ENCODE results near the gene FAH.

Gene FAH

GRCh38 chr15:80179935-80180334 lies 27.1 kb downstream of the FAH start:
- no peak overlapping the region for H3K27ac ChIP-seq (ENCODE audit: low read length)
- DNase-seq = no peak
- no peak for ATAC-seq (ENCODE audit: insufficient read depth, low read depth)
- no peak overlapping the region for H3K4me2 ChIP-seq (ENCODE audit: insufficient read depth, low read length)
- H3K9ac ChIP-seq (ENCODE audit: low read depth, low read length) = no peak overlapping the region
- H2AFZ ChIP-seq (ENCODE audit: low read depth, low read length) = no peak overlapping the region
- no peaks in the 10 kb centered on the region for H4K20me1 ChIP-seq (ENCODE audit: insufficient read depth, low read length)
- H3K79me2 ChIP-seq (ENCODE audit: insufficient read depth, low read length) = no peaks in the 10 kb centered on the region
- H3K9me3 ChIP-seq (ENCODE audit: insufficient read depth, low read length, severe bottlenecking) = no peaks in the 10 kb centered on the region
- no peak overlapping the region for H3K4me3 ChIP-seq (ENCODE audit: low read depth in 1 of 2, low read length in 2 of 2)
- H3K36me3 ChIP-seq (ENCODE audit: insufficient read depth, low read length) = no peaks in the 10 kb centered on the region
- H3K4me1 ChIP-seq (ENCODE audit: insufficient read depth, low read length) = no peaks in the 10 kb centered on the region
- TF ChIP-seq EZH2 (IDR thresholded peaks at IDR 0.05; ENCODE audit: borderline replicate concordance, low read depth, low read length, severe bottlenecking) = no peak
- TF ChIP-seq, protein P1, sequence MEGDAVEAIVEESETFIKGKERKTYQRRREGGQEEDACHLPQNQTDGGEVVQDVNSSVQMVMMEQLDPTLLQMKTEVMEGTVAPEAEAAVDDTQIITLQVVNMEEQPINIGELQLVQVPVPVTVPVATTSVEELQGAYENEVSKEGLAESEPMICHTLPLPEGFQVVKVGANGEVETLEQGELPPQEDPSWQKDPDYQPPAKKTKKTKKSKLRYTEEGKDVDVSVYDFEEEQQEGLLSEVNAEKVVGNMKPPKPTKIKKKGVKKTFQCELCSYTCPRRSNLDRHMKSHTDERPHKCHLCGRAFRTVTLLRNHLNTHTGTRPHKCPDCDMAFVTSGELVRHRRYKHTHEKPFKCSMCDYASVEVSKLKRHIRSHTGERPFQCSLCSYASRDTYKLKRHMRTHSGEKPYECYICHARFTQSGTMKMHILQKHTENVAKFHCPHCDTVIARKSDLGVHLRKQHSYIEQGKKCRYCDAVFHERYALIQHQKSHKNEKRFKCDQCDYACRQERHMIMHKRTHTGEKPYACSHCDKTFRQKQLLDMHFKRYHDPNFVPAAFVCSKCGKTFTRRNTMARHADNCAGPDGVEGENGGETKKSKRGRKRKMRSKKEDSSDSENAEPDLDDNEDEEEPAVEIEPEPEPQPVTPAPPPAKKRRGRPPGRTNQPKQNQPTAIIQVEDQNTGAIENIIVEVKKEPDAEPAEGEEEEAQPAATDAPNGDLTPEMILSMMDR (IDR thresholded peaks at IDR 0.05; ENCODE audit: borderline replicate concordance, extremely low read depth, low read length, poor library complexity, severe bottlenecking) = no peak
- no peaks in the 10 kb centered on the region for H3K27me3 ChIP-seq (ENCODE audit: insufficient read depth, low read length, poor library complexity)

- Histone ChIP-seq H3K79me2 (ENCODE audit: insufficient read depth, low read length) (no peaks in the 10 kb centered on the region), H3K36me3 (ENCODE audit: insufficient read depth, low read length) (no peaks in the 10 kb centered on the region; the same call in 1 of the 2 replicates), H3K27ac (ENCODE audit: low read length) (no peak overlapping the region), H4K20me1 (ENCODE audit: insufficient read depth, low read length) (no peaks in the 10 kb centered on the region), H3K4me2 (ENCODE audit: insufficient read depth, low read length) (no peak overlapping the region), H3K9me3 (ENCODE audit: insufficient read depth, low read length, severe bottlenecking) (no peaks in the 10 kb centered on the region), H3K9ac (ENCODE audit: low read depth, low read length) (no peak overlapping the region), H2AFZ (ENCODE audit: low read depth, low read length) (no peak overlapping the region), H3K4me1 (ENCODE audit: insufficient read depth, low read length) (no peaks in the 10 kb centered on the region), H3K4me3 (ENCODE audit: low read depth in 1 of 2, low read length in 2 of 2) (no peak overlapping the region), H3K27me3 (ENCODE audit: insufficient read depth, low read length, poor library complexity) (no peaks in the 10 kb centered on the region)
- TF ChIP-seq, protein P1 (IDR thresholded peaks at IDR 0.05; ENCODE audit: borderline replicate concordance, extremely low read depth, low read length, poor library complexity, severe bottlenecking) = no peak
- no peak for TF ChIP-seq EZH2 (IDR thresholded peaks at IDR 0.05; ENCODE audit: borderline replicate concordance, low read depth, low read length, severe bottlenecking)
- DNase-seq = no peak
- ATAC-seq (ENCODE audit: insufficient read depth, low read depth) = no peak
These were observed 27.7 kb downstream of the FAH start for GRCh38 chr15:80180468-80180867.

DNA sequence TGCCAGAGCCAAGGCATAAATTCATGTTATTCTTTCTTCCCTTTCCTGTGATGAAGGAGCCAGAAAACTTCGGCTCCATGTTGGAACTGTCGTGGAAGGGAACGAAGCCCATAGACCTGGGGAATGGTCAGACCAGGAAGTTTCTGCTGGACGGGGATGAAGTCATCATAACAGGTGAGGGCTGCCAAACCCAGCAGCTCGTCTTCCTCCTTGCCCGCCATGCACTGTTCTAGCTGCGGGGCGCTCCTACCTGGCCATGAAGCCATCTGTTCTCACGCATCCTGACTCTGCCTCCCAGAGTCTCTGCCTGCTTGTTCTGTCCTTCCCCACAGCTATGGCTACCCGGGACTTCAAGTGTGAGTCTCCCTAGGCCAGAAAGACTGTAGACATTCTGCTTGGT lies 28.2 kb downstream of the FAH start:
- Histone ChIP-seq H3K9me3 (ENCODE audit: insufficient read depth, low read length, severe bottlenecking) (no peaks in the 10 kb centered on the region), H3K4me3 (ENCODE audit: low read depth in 1 of 2, low read length in 2 of 2) (no peak overlapping the region), H3K9ac (ENCODE audit: low read depth, low read length) (no peak overlapping the region), H3K79me2 (ENCODE audit: insufficient read depth, low read length) (no peaks in the 10 kb centered on the region), H3K4me2 (ENCODE audit: insufficient read depth, low read length) (no peak overlapping the region), H3K4me1 (ENCODE audit: insufficient read depth, low read length) (no peaks in the 10 kb centered on the region), H2AFZ (ENCODE audit: low read depth, low read length) (no peak overlapping the region), H3K27me3 (ENCODE audit: insufficient read depth, low read length, poor library complexity) (no peaks in the 10 kb centered on the region), H4K20me1 (ENCODE audit: insufficient read depth, low read length) (no peaks in the 10 kb centered on the region), H3K36me3 (ENCODE audit: insufficient read depth, low read length) (no peaks in the 10 kb centered on the region; the same call in 1 of the 2 replicates), H3K27ac (ENCODE audit: low read length) (no peak overlapping the region)
- no peak for TF ChIP-seq EZH2 (IDR thresholded peaks at IDR 0.05; ENCODE audit: borderline replicate concordance, low read depth, low read length, severe bottlenecking)
- TF ChIP-seq, protein P1 (IDR thresholded peaks at IDR 0.05; ENCODE audit: borderline replicate concordance, extremely low read depth, low read length, poor library complexity, severe bottlenecking) = no peak
- ATAC-seq (ENCODE audit: insufficient read depth, low read depth) (no peak), DNase-seq (no peak)
